ENCODE results near the gene TMSB4Y.

GRCh38 chrY:13718996-13719395 lies 15.3 kb downstream of the TMSB4Y start:
- no peak for TF ChIP-seq CTCF (IDR thresholded peaks at IDR 0.05)
- TF ChIP-seq POLR2A (IDR thresholded peaks at IDR 0.05; ENCODE audit: low read depth) = no peak
- TF ChIP-seq EP300 (IDR thresholded peaks at IDR 0.05) = no peak
- TF ChIP-seq POLR2AphosphoS5 (IDR thresholded peaks at IDR 0.05) = no peak
